HEK293T (cell line): ENCODE data around the gene DTNB.

Experiments used
- ARNT ChIP-seq: fragments of 450-650 bp; IDR thresholded peaks from 2 replicates; pipeline ENCODE4 v1.6.1; 2017; ENCODE audit warnings: mild to moderate bottlenecking
- BHLHE40 ChIP-seq: fragments of 450-650 bp; IDR thresholded peaks from 2 replicates; pipeline ENCODE4 v1.6.1; 2016; ENCODE audit warnings: mild to moderate bottlenecking, moderate library complexity, borderline replicate concordance
- ELF4 ChIP-seq: fragments of 450-650 bp; IDR thresholded peaks from 2 replicates; pipeline ENCODE4 v1.6.1; 2017; ENCODE audit warnings: antibody characterized with exemption
- FOXA1 ChIP-seq: fragments of 450-650 bp; IDR thresholded peaks from 2 replicates; pipeline ENCODE4 v1.6.1; 2016; ENCODE audit warnings: mild to moderate bottlenecking
- FOXK2 ChIP-seq: fragments of 450-650 bp; IDR thresholded peaks from 2 replicates; pipeline ENCODE4 v1.6.1; 2016; ENCODE audit warnings: mild to moderate bottlenecking
- FOXM1 ChIP-seq: fragments of 450-650 bp; IDR thresholded peaks from 2 replicates; pipeline ENCODE4 v1.6.1; 2017; ENCODE audit warnings: mild to moderate bottlenecking, borderline replicate concordance
- HDGF ChIP-seq: fragments of 450-650 bp; IDR thresholded peaks from 2 replicates; pipeline ENCODE4 v1.6.1; 2017; ENCODE audit warnings: antibody characterized with exemption, borderline replicate concordance
- L3MBTL2 ChIP-seq: fragments of 450-650 bp; conservative IDR thresholded peaks from 2 replicates; pipeline ENCODE4 v1.6.1; 2016; ENCODE audit warnings: mild to moderate bottlenecking
- SP1 ChIP-seq: fragments of 450-650 bp; IDR thresholded peaks from 2 replicates; pipeline ENCODE4 v1.6.1; 2017
- SUZ12 ChIP-seq: fragments of 450-650 bp; IDR thresholded peaks from 2 replicates; pipeline ENCODE4 v1.6.1; 2016; ENCODE audit warnings: mild to moderate bottlenecking
- TARDBP ChIP-seq: fragments of 450-650 bp; IDR thresholded peaks from 2 replicates; pipeline ENCODE4 v1.6.1; 2016
- ZNF384 ChIP-seq: fragments of 450-650 bp; IDR thresholded peaks from 2 replicates; pipeline ENCODE4 v1.6.1; 2016

- TF ChIP-seq SP1 (no peak), SUZ12 (no peak), L3MBTL2 (no peak), FOXM1 (no peak), FOXK2 (no peak), BHLHE40 (no peak), ZNF384 (no peak), FOXA1 (no peak), HDGF (no peak), ELF4 (no peak), ARNT (no peak), TARDBP (no peak)
Measured at GRCh38 chr2:25332571-25332970, 340.8 kb downstream of the DTNB start.
